GM19240 (cell line): Measurements from ENCODE around the gene NGEF.

Experiments used
- DNase-seq: peaks from one replicate; pipeline ENCODE4 v3.0.0; 2011; ENCODE audit warnings: low spot score; ENCODE audit not compliant: insufficient read length

Gene NGEF

GRCh38 chr2:232900811-232901735, 112.0 kb downstream of the NGEF start:
- DNase-seq = no peak

DNA sequence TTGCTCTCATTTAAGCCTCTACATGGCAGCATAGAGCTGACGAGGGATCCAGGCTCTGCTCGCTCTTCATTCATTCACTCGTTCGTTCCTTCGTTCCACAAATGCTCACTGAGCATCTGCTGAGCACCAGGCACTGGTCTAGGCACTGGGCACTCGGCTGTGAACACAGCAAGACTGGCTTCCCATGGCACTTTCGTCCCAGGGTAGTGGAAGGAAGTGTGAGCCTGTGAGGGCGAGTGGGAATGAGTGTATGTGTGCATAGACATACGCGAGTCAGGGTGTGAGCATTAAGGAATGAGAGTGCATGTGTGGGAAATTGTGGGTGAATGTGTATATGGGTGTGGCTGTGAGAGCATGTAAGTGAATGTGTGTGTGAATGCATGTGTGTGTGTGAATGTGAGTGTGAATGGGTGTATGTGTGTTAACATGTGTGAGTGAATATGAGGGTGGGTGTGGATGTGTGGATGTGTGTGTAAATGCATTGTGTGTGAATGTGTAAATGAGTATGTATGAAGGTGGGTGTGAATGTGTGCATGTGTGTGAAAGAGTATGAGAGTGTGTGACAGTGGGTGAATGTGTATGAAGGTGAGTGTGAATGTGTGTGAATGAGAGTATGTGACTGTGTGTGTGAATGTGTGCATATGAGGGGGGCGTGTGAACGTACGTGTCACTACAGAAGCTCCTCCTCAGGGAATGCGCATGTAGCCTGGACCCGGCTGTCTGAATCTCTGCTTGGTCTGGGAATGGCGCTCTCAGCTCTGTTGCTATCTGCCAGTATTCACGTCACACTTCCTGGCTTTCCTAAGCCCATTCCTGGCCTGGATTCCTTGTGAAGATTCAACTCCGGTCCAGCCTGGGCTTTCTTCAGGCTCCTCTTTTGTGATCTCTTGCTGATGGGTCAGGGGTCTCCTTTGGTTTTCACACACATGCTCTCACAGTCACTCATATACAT, 114.2 kb downstream of the NGEF start:
- DNase-seq = no peak

GRCh38 chr2:232897598-232898408, 115.3 kb downstream of the NGEF start:
- no peak for DNase-seq

DNA sequence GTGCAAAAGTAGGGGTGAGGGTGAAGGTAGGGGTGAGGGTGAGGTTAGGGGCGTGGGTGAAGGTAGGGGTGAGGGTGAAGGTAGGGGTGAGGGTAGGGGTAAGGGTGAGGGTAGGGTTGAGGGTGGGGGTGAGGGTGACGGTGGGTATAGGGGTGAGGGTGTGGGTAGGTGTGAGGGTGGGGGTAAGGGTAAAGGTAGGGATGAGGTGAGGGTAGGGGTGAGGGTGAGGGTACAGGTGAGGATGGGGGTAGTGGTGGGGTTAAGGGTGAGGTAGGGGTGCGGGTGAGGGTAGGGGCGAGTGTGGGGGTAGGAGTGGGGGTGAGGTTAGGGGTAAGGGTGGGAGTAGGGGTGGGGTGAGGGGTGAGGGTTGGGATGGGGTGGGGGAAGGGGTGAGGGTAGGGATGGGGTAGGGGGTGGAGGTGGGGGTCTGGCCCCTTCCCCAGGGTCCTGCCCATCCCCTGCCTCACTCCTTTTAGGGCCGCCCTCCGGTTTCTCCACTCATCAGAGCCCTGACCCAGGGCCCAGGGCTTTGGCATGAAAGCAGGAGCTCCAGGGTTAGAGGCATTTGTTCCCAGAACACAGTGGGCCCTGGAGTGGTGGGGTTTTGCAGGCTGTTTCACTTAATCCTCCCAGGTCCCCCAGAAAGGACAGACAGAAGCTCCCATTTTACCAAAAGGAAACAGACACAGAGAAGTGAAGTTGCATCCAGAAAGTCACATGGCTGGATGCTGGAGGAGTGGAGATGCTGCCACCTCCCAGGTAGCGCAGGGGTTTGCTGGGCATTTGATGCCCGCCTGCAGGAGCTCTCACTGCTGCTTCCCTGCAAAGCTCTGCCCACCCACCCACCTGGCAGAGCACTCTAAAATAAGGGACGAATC, 116.1 kb downstream of the NGEF start:
- DNase-seq = no peak

DNA sequence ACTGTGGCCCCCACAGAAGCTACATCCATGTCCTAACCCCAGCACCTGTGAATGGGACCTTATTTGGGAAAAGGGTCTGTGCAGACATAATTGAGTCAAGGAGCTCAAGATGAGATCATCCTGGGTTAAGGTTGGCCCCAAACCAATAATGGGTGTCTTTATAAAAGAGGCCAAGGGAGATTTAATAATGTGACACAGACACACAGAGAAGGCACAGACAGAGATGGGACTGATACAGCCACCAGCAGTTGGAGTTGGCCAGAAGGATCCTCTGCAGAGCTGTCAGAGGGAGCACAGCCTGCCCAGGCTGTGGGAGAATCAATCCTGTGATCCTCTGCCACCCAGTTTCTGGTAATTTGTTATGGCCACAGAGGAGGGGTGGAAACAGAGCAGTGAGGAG, 116.9 kb downstream of the NGEF start:
- DNase-seq = no peak

GRCh38 chr2:232894746-232895145, 118.3 kb downstream of the NGEF start:
- no peak for DNase-seq

DNA sequence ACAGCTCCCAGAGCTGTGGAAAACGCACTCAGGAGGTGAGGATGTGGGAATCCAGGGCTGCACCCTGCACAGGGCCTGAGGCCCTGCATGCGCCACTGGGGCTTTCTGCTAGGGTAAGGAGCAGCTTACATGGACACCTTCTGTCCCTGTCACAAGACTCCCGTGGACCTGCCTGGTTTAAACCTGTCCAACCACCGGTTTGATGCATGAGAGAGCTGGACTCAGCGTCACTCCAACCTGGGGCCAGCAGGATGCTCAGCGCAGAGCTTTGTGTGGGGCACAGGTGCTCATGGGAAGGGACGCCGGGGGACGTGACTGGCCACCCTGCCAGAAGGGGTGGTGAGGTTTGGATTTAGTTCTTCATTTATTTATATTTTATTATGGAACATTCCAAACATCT, 118.8 kb downstream of the NGEF start:
- DNase-seq = no peak

DNA sequence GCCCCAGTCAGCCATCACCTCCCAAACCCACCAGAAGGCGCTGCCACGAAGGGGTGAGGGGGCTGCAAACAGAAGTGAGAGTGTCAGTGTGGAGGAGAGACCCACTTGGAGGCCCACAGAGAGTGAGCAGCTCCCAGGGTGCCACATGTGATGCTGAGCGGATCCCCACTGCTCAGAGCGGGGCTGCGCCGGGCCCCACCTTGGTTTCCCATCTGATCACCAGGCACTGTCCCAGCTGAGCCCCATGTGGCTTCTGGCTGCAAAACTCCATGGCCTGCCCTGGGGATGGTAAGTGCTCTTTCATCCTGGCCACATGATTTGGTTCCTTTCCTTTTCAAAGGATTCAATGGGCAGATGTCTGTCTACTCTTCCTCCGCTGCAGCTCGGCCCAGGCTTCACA, 119.2 kb downstream of the NGEF start:
- no peak for DNase-seq

GRCh38 chr2:232892843-232893242, 120.2 kb downstream of the NGEF start:
- DNase-seq = no peak

DNA sequence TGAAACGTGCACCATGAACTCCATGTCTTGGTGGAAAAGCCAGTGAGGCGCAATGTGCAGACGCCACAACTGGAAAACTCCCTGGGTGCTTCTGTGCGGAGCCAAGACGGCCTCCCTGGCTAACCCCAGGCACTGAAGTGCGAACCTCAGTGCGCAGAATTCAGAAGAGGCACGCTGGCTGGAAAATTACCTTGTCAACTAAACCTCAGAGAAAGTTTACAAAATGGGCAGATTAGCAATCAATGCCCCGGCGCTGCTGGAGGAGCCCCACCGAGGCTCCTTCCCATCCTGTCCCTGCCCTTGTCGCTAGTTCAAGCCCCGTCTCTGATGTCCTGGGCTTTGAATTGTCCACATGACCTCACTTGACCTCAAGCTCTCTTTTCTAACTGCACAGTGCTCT, 120.8 kb downstream of the NGEF start:
- DNase-seq = no peak

DNA sequence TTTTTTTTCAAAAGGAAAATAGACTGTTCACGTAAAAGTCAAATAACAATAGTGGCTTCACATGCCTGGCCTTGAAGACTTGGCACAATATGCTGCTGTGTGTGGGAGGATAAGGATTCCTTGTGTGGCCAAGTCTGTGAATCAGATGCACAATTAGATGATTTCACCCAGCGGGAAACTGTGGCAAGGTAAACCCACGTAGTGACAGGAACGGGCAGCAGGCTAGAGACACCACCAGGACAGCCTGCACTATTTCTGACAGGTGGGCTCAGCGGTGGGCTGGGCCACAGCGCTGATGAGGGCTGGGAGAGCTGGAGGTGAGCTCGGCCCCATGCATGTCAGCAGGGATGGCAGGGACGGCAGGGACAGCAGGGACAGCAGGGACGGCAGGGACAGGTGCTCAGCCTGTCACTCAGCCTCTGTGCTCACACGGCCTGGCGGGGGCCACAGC, 121.4 kb downstream of the NGEF start:
- DNase-seq = no peak

DNA sequence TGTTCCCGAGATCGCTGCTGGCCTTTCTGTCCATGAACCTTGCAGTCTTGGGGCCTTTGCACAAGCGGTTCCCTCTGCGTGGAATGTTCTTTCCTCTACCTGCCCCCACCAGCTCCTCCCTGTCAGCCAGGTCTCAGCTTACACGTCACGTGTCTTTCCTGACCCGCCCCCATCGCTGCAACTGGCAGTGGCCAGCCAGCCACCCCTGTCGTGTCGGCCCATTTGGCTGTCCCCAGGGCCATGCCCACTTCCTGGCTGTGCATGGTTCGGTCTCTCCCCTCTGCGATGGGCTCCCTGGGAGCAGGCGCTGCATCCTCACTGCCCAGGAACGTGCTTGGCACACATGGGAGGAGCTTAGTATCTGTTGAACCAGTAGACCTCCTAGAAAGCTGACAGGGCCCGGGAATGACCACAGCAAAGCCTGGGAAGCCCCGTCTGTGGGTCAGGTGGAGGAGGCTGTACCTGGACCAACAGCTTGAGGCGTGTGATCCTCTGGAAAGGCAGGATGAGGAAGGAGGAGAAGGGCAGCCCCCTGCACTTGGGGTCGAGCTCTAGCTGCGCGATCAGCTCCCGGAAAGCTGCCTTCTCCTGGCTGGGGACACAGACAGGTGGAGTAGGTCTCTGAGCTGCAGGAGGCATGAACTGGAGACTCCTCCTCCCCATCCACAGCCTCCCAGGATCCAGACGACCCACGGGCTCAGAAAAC, 122.0 kb downstream of the NGEF start:
- DNase-seq = no peak

GRCh38 chr2:232890536-232890895, 122.5 kb downstream of the NGEF start:
- no peak for DNase-seq

- DNase-seq = no peak
Observed at GRCh38 chr2:232889876-232890401, 123.1 kb downstream of the NGEF start.

DNA sequence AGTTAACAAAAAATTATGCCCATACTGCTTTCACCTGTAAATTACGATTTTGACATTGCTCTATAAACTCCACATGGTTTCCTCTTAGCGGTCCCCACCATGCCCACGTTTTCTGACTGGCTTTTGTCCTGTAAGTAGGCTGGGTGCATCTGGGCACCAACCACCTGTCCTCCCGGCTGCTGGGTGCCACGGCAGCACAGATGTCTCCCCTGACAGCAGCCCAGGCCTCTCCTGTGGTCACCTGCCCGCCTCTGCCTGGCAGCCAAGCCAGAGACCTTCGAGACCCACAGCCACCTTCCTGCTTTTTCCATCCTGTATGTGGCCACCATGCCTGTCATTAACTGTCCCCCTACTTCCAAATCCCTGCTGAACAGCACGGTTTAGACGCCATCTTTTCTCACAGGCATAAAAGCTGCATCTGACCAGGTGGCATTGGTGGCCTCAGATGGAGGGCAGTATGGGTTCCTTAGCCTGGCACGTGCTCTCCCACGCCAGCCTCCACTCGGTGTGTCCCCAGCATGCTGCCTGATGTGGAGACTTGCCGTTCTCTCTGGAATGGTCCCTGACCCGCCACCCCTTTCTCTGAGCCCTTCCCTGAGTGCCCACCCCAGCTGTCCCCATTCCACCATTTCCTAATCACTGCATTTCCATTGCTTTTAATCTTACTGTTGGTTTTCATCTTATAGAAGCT, 124.1 kb downstream of the NGEF start:
- no peak for DNase-seq

DNA sequence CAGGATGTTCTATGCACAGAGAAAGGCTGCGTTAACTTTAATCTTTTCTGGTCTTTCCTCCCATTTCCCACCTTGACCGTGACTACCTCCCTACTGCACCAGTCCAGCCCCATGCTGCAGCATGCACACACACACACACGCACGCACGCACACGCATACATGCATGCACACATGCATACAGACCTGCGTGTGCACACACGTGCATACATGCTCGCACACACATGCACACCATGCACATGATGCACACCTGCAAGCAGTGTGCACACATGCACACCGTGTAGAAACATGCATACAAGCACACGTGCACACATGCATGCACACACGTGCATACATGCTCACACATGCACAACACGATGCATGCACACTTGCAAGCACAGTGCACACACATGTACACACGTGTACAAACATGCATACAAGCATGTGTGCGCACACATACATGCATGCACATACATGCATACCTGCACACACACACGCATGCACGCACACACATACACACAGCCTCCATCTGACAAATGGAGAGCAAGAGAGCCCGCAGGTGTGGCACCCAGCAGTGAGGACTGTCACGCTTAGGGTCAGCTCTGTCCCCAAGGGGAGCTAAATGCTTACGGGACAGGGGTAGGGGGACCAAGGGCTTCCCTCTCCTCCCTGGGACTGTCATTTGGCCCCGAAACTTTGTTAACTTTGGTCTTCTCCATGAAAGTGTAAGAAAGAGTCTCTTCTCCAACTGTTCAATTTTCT, 124.8 kb downstream of the NGEF start:
- no peak for DNase-seq

DNA sequence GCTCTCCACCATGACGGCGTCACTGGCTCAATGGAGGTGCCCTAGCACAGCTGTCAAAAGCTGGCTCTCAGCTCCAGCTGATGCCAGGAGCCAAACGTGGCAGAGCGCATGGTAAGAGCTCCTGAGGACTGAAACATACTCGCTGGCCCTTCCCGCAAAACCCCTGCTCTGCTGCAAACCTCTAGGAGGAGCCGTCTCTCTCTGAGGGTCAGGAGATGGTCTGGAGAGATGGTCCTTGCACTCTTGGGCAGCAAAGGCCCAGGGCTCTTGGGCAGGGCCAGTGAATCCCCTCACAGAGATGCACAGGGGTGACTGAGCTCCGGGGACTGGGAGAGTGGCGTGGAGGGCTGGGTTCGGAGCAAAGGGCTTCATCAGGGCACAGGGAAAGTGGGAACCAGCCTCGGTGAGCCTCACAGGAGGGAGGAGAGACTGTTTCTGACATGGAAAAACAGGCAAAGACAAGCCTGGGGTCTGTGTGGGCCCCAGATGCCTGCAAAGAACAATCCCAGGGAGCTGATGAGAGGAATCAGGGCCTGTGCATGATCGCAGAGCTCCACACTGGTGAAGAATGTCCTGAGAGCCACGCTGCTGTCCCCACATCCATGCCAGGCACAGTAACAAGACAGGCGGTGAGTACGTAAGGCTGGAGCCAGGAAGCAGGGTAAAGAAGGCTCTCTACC, 125.7 kb downstream of the NGEF start:
- no peak for DNase-seq

DNA sequence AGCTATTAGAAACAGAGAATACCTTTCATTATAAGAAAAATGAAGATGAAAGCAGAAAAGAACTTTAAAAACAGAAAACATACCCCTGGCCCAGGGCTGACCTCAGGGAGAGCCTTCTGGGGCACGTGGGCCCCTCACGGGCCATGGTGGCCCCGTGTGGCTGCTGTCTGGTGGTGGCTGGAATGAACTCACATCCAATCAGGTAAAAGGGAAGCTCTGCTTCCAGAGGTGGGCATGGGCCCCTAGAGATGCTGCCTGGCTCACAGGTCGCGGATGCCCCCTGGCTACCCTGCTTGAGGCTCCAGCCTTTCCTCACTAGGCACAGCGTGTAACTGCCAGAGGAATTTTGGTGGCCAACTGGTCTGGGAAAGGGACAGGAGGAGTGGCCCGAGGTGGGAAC, 126.4 kb downstream of the NGEF start:
- no peak for DNase-seq
